Mucosa of rectum (tissue), 2 donors: Measurements from ENCODE around the gene CST9.
"Not testable (repeated sequence)": the region's sequence is repeated elsewhere in the genome, so short reads cannot be mapped to it uniquely, and the experiment has no call there.

Experiments used
- H3K27ac ChIP-seq, 2 donors: one replicate each; pipeline ENCODE4 v1.7.0; 2013; ENCODE audit warnings: inconsistent platforms in 2 of 2, low read depth in 2 of 2, low read length in 2 of 2
- H3K27me3 ChIP-seq, 2 donors: one replicate each; pipeline ENCODE4 v1.7.0; 2013; ENCODE audit warnings: low read length in 2 of 2; ENCODE audit not compliant: control insufficient read depth in 2 of 2, insufficient read depth in 2 of 2
- H3K36me3 ChIP-seq, 2 donors: one replicate each; pipeline ENCODE4 v1.7.0; 2013; ENCODE audit warnings: low read length in 2 of 2; ENCODE audit not compliant: control insufficient read depth in 2 of 2, insufficient read depth in 2 of 2
- H3K4me1 ChIP-seq, 2 donors: one replicate each; pipeline ENCODE4 v1.7.0; 2013; ENCODE audit warnings: low read length in 2 of 2, mild to moderate bottlenecking in 1 of 2; ENCODE audit not compliant: control insufficient read depth in 2 of 2, insufficient read depth in 2 of 2
- H3K4me3 ChIP-seq, 2 donors: one replicate each; pipeline ENCODE4 v1.7.0; 2013; ENCODE audit warnings: low read length in 2 of 2
- H3K9ac ChIP-seq, 2 donors: one replicate each; pipeline ENCODE4 v1.7.0; 2013; ENCODE audit warnings: low read length in 2 of 2, low read depth in 1 of 2, mild to moderate bottlenecking in 1 of 2
- H3K9me3 ChIP-seq, 2 donors: one replicate each; pipeline ENCODE4 v1.7.0; 2013; ENCODE audit warnings: low read length in 2 of 2; ENCODE audit not compliant: control insufficient read depth in 2 of 2
- donor health status: healthy.
- donor health status: Normal muscosa, but diverticular disease.

The CST9 gene

GRCh38 chr20:23588434-23589403 lies 17.0 kb downstream of the CST9 start:
- Histone ChIP-seq H3K27ac (no peak overlapping the region), H3K4me3 (no peak overlapping the region), H3K36me3 (no peaks in the 10 kb centered on the region), H3K9ac (no peak overlapping the region), H3K4me1 (no peaks in the 10 kb centered on the region), H3K9me3 (no peaks in the 10 kb centered on the region), H3K27me3 (no peaks in the 10 kb centered on the region)

GRCh38 chr20:23587631-23588030 lies 18.1 kb downstream of the CST9 start:
- no peak overlapping the region for H3K4me3 ChIP-seq
- no peaks in the 10 kb centered on the region for H3K9me3 ChIP-seq
- H3K4me1 ChIP-seq, result no peaks in the 10 kb centered on the region
- no peak overlapping the region for H3K27ac ChIP-seq
- H3K27me3 ChIP-seq, result no peaks in the 10 kb centered on the region
- H3K9ac ChIP-seq, result no peak overlapping the region
- H3K36me3 ChIP-seq, result no peaks in the 10 kb centered on the region

GRCh38 chr20:23586735-23587525 lies 18.8 kb downstream of the CST9 start:
- Histone ChIP-seq H3K4me3 (no peak overlapping the region), H3K9ac (no peak overlapping the region), H3K36me3 (no peaks in the 10 kb centered on the region), H3K4me1 (no peaks in the 10 kb centered on the region), H3K9me3 (no peaks in the 10 kb centered on the region), H3K27me3 (no peaks in the 10 kb centered on the region), H3K27ac (no peak overlapping the region)

GRCh38 chr20:23585808-23586734 lies 19.6 kb downstream of the CST9 start:
- Histone ChIP-seq H3K9me3 (no peaks in the 10 kb centered on the region), H3K4me1 (no peaks in the 10 kb centered on the region), H3K36me3 (no peaks in the 10 kb centered on the region), H3K27me3 (no peaks in the 10 kb centered on the region), H3K4me3 (no peak overlapping the region), H3K27ac (no peak overlapping the region), H3K9ac (no peak overlapping the region)

- no peak overlapping the region for H3K4me3 ChIP-seq
- H3K27ac ChIP-seq, result no peak overlapping the region
- no peaks in the 10 kb centered on the region for H3K36me3 ChIP-seq
- H3K9ac ChIP-seq, result no peak overlapping the region
- H3K27me3 ChIP-seq, result no peaks in the 10 kb centered on the region
- no peaks in the 10 kb centered on the region for H3K9me3 ChIP-seq
- no peaks in the 10 kb centered on the region for H3K4me1 ChIP-seq
Observed at GRCh38 chr20:23585449-23585807, 20.3 kb downstream of the CST9 start.

GRCh38 chr20:23584434-23585199 lies 21.1 kb downstream of the CST9 start:
- H3K27ac ChIP-seq, result no peak overlapping the region
- H3K27me3 ChIP-seq, result no peaks in the 10 kb centered on the region
- no peaks in the 10 kb centered on the region for H3K4me1 ChIP-seq
- no peak overlapping the region for H3K4me3 ChIP-seq
- H3K9me3 ChIP-seq, result no peaks in the 10 kb centered on the region
- H3K36me3 ChIP-seq, result no peaks in the 10 kb centered on the region
- no peak overlapping the region for H3K9ac ChIP-seq

GRCh38 chr20:23583526-23583925 lies 22.2 kb downstream of the CST9 start:
- H3K4me3 ChIP-seq, result no peak overlapping the region
- no peaks in the 10 kb centered on the region for H3K9me3 ChIP-seq
- H3K9ac ChIP-seq, result no peak overlapping the region
- no peaks in the 10 kb centered on the region for H3K36me3 ChIP-seq
- H3K27me3 ChIP-seq, result no peaks in the 10 kb centered on the region
- H3K27ac ChIP-seq, result no peak overlapping the region
- H3K4me1 ChIP-seq, result no peaks in the 10 kb centered on the region

- H3K36me3 ChIP-seq, result no peaks in the 10 kb centered on the region
- no peak overlapping the region for H3K9ac ChIP-seq
- no peak overlapping the region for H3K4me3 ChIP-seq
- H3K4me1 ChIP-seq, result no peaks in the 10 kb centered on the region
- H3K27ac ChIP-seq, result no peak overlapping the region
- no peaks in the 10 kb centered on the region for H3K27me3 ChIP-seq
- no peaks in the 10 kb centered on the region for H3K9me3 ChIP-seq
Observed at GRCh38 chr20:23582293-23582692, 23.4 kb downstream of the CST9 start.

- not testable (repeated sequence) for H3K4me1 ChIP-seq, H3K27ac ChIP-seq, H3K4me3 ChIP-seq, H3K27me3 ChIP-seq, H3K9me3 ChIP-seq, H3K9ac ChIP-seq, H3K36me3 ChIP-seq
Observed at GRCh38 chr20:23581833-23582232, 23.9 kb downstream of the CST9 start.
